GM13976 (cell line): ENCODE results near the gene LZTFL1.

ENCODE experiments used
- DNase-seq: peaks from one replicate; pipeline ENCODE4 v3.0.0; 2012; ENCODE audit warnings: low spot score
- CTCF ChIP-seq: IDR thresholded peaks from 2 replicates; pipeline ENCODE4 v1.5.1; 2012; ENCODE audit warnings: borderline replicate concordance, mild to moderate bottlenecking; ENCODE audit not compliant: insufficient read depth; ENCODE audit errors: extremely low read depth, missing control alignments, control extremely low read depth
- in situ Hi-C: fragments of 300-500 bp; cut with MboI; formaldehyde crosslinking; loops from one replicate; pipeline ENCODE4 v1.12.0; 2022; ENCODE audit warnings: low sequenced_read_pairs, mixed read lengths, inconsistent platforms; ENCODE audit not compliant: unreplicated experiment

The LZTFL1 gene

GRCh38 chr3:45776611-45777010 lies 65.3 kb downstream of the LZTFL1 start:
- in situ Hi-C loops: no loop called here
- DNase-seq: no peak
- no peak for TF ChIP-seq CTCF

GRCh38 chr3:45776301-45776595 lies 65.7 kb downstream of the LZTFL1 start:
- TF ChIP-seq CTCF: no peak
- DNase-seq: no peak
- in situ Hi-C loops: no loop called here

GRCh38 chr3:45775571-45776300 lies 66.2 kb downstream of the LZTFL1 start:
- DNase-seq: no peak
- in situ Hi-C loops: no loop called here
- TF ChIP-seq CTCF: no peak

- DNase-seq: no peak
- TF ChIP-seq CTCF: no peak
- in situ Hi-C loops: no loop called here
These were observed 67.1 kb downstream of the LZTFL1 start for GRCh38 chr3:45774581-45775521.

- DNase-seq: no peak
- TF ChIP-seq CTCF: no peak
- in situ Hi-C loops: no loop called here
These were observed 68.0 kb downstream of the LZTFL1 start for GRCh38 chr3:45773714-45774449.
